Activated CD4-positive, alpha-beta memory T cell treated with anti-CD3 and anti-CD28 coated beads for 36 hours (primary cell): Measurements from ENCODE around the gene DHDH. TPM values are rescaled to one million over a fixed set of nuclear protein-coding genes. Genes with fewer than 3 reads are reported as not detected.

ENCODE experiments used
- CTCF ChIA-PET: fragments of 350-600 bp; sonication (Branson Sonifier 250); formaldehyde crosslinking; loops from one replicate; lab custom pipeline; 2021; ENCODE audit warnings: antibody characterized with exemption, inconsistent platforms; lab: Charles Lee
- POLR2A ChIA-PET: fragments of 350-600 bp; sonication (Branson Sonifier 250); formaldehyde crosslinking; loops from one replicate; lab custom pipeline; 2021; ENCODE audit warnings: antibody characterized with exemption; lab: Charles Lee
- DNase-seq: peaks from one replicate; pipeline ENCODE4 v3.0.0-alpha.2; 2020
- H3K27ac Mint-ChIP-seq: one replicate; pipeline ENCODE4 v1.8.0; 2021; ENCODE audit warnings: mixed read lengths
- H3K27me3 Mint-ChIP-seq: one replicate; pipeline ENCODE4 v1.8.0; 2021; ENCODE audit warnings: mixed read lengths
- H3K36me3 Mint-ChIP-seq: one replicate; pipeline ENCODE4 v1.8.0; 2021; ENCODE audit warnings: mixed read lengths
- H3K4me1 Mint-ChIP-seq: one replicate; pipeline ENCODE4 v1.8.0; 2021; ENCODE audit warnings: low read depth, mixed read lengths
- H3K4me3 Mint-ChIP-seq: one replicate; pipeline ENCODE4 v1.8.0; 2021; ENCODE audit warnings: mild to moderate bottlenecking, mixed read lengths
- H3K9me3 Mint-ChIP-seq: one replicate; pipeline ENCODE4 v1.8.0; 2021; ENCODE audit warnings: mixed read lengths
- intact Hi-C: fragments of 100-400 bp; cut with micrococcal nuclease; formaldehyde crosslinking; loops from one replicate; pipeline ENCODE4 v1.15.1; 2023
- total RNA-seq, 2 experiments: library from RNA; stranded (reverse); gene quantifications; one replicate each; pipeline ENCODE4 v1.2.3, GENCODE V29; 2021

Gene DHDH
- total RNA-seq, 2 experiments from 2014 or later = 2.0 to 2.8 TPM

DNA sequence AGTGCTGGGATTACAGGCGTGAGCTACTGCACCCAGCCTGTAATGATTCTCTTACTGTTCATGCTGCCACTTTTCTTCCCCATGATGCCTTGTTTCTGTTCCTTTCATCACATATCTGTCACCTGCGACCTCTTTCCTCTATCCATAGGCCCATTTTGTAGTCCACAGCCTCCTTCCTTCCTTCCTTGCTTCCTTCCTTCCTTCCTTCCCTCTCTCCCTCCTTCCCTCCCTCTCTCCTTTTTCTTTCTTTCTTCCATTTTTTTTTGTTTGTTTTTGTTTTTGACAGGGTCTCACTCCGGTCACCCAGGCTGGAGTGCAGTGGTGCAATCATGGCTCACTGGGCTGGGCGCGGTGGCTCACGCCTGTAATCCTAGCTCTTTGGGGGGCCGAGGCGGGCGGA is 55.4 kb downstream of the DHDH start:
- peaks cover 32% of the 10 kb centered on the region for H3K4me1 Mint-ChIP-seq
- POLR2A ChIA-PET = no interaction called here
- peaks cover 11% of the 10 kb centered on the region for H3K36me3 Mint-ChIP-seq
- H3K27ac Mint-ChIP-seq = no peak overlapping the region
- intact Hi-C loops = no loop called here
- H3K9me3 Mint-ChIP-seq = no peaks in the 10 kb centered on the region
- CTCF ChIA-PET = interaction anchor here (0.6 kb wide), 1 partner anchor 655 kb away, joined by 3 read pairs; no protein-coding TSS in a partner anchor
- H3K27me3 Mint-ChIP-seq = no peaks in the 10 kb centered on the region
- no peak overlapping the region for H3K4me3 Mint-ChIP-seq
- no peak for DNase-seq

GRCh38 chr19:48989701-48990291 is 56.3 kb downstream of the DHDH start:
- Mint-ChIP-seq H3K27me3 (no peaks in the 10 kb centered on the region), H3K4me1 (peaks cover 39% of the 10 kb centered on the region), H3K36me3 (peaks cover 13% of the 10 kb centered on the region), H3K4me3 (no peak overlapping the region), H3K9me3 (no peaks in the 10 kb centered on the region), H3K27ac (no peak overlapping the region)
- CTCF ChIA-PET = interaction anchor here (0.6 to 1.9 kb wide), 3 partner anchors 10 to 656 kb away, joined by 3 to 10 read pairs (median 3); no protein-coding TSS in a partner anchor
- intact Hi-C loops = loop anchor here (10.0 kb wide), 1 partner anchor 95 kb away; the partner anchor contains the start of gene SNRNP70
- POLR2A ChIA-PET = no interaction called here
- DNase-seq = no peak

DNA sequence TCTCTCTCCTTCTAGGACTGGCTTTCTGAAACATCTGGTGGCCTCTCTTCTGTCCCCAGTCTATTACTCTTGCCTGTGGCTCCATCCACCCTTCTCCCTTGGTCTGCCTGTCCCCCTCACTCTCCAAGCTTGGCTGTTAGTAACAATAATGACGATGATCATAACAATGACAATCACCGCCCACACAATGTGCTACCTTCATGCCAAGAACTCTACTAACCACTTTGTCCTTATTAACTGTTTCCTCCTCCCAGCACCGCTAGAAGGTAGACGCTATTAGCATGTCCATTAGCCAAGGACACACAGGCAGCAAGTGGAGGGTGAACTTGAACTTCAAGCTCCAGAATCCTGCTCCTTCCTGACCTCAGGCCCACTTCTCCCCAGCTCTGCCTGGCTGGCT is 56.9 kb downstream of the DHDH start:
- H3K9me3 Mint-ChIP-seq = no peaks in the 10 kb centered on the region
- DNase-seq = no peak
- no peak overlapping the region for H3K4me3 Mint-ChIP-seq
- ChIA-PET POLR2A (interaction anchor here (0.6 kb wide), 1 partner anchor 211 kb away, joined by 3 read pairs; no protein-coding TSS in a partner anchor), CTCF (interaction anchor here (1.5 to 1.9 kb wide), 2 partner anchors 10 to 195 kb away, joined by 3 to 10 read pairs; no protein-coding TSS in a partner anchor)
- no peaks in the 10 kb centered on the region for H3K27me3 Mint-ChIP-seq
- intact Hi-C loops = loop anchor here (10.0 kb wide), 1 partner anchor 94 kb away; the partner anchor contains the start of gene SNRNP70
- H3K36me3 Mint-ChIP-seq = peaks cover 17% of the 10 kb centered on the region
- H3K27ac Mint-ChIP-seq = no peak overlapping the region
- H3K4me1 Mint-ChIP-seq = peaks cover 44% of the 10 kb centered on the region

- Mint-ChIP-seq H3K9me3 (no peaks in the 10 kb centered on the region), H3K4me1 (peaks cover 44% of the 10 kb centered on the region), H3K27me3 (no peaks in the 10 kb centered on the region), H3K27ac (no peak overlapping the region), H3K4me3 (no peak overlapping the region), H3K36me3 (peaks cover 17% of the 10 kb centered on the region)
- ChIA-PET CTCF (interaction anchor here (1.2 to 2.9 kb wide), 5 partner anchors 9 to 208 kb away, joined by 3 to 41 read pairs (median 10); no protein-coding TSS in a partner anchor), POLR2A (interaction anchor here (0.6 kb wide), 1 partner anchor 212 kb away, joined by 3 read pairs; no protein-coding TSS in a partner anchor)
- intact Hi-C loops = loop anchor here (10.0 kb wide), 1 partner anchor 94 kb away; the partner anchor contains the start of gene SNRNP70
- DNase-seq = no peak
These were observed 57.6 kb downstream of the DHDH start for GRCh38 chr19:48991011-48991609.

DNA sequence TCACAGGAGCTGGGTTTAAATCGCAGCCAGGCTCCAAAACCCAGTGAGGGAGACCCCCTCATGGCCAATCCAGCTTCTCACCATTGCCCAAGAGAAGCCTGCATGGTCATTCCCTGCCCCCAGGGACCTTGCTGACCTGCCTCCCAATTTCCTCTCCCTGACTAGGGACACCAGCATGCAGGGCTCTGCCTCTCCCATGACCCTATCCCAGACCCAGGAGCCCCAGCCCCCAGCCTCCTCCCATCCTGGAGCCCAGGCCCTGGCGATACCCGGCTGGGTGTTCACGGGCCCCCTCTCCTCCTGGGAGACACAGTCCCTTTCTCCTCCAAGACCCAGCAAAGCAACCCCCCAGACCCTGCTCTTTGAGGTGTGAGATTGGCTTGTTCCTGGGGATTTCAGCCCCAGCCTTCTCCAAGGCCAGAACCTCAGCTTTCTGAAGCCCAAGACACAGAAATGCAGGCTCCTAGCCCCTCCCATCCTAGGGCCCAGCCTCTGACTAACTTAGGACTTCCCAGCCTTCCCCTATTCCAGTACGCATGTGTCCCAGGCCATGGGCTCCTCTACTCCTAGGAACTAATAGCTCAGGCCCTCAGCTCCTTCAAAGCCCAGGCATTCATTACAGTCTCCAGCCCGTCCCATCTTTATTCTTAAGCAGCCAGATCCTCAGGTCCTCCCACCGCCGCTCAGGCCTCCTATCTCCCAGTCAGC is 58.5 kb downstream of the DHDH start:
- H3K36me3 Mint-ChIP-seq = peaks cover 17% of the 10 kb centered on the region

DNA sequence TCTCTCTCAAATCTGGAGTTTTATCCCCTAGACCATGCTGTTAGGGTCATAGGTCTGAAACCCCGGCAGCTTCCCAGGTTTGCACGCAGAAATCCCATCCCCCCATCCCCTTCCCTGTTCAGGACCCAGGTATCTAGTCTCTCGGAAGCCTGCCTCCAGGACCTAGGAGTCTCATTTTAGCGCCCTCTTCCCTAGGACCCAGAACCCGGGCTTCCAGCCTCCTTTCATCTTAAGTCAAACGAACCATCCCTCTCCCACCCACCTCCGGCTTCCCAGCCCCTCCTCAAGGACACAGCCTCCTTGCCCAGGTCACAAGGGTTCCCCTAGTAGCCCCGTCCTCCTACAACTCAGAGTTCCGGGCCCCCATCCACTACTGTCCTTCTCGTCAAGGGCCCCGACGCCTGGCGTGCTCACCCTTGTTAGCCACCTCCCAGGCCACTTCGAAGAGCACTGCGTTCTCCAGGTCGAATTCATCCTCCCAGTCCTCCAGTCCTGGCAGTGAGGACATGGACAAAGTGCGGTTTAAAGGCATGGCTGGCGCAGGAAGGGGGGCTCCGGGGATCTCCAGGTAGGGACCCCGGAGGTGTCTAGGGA is 59.2 kb downstream of the DHDH start:
- DNase-seq = no peak
- peak overlapping the region; percentile 93 for H3K27ac Mint-ChIP-seq
- H3K9me3 Mint-ChIP-seq = no peaks in the 10 kb centered on the region

More for the DNA sequence above, 58.5 kb downstream of the DHDH start:
- Mint-ChIP-seq H3K27ac (peak overlapping the region; percentile 93), H3K4me3 (peak overlapping the region; percentile 96), H3K27me3 (no peaks in the 10 kb centered on the region), H3K9me3 (no peaks in the 10 kb centered on the region), H3K4me1 (peaks cover 44% of the 10 kb centered on the region)
- intact Hi-C loops = loop anchor here (10.0 kb wide), 1 partner anchor 93 kb away; the partner anchor contains the start of gene SNRNP70
- POLR2A ChIA-PET = interaction anchor here (0.9 to 1.7 kb wide), 3 partner anchors 118 to 196 kb away, joined by 3 to 6 read pairs (median 5); no protein-coding TSS in a partner anchor
- no peak for DNase-seq
- CTCF ChIA-PET = interaction anchor here (0.9 to 2.9 kb wide), 7 partner anchors 8 to 207 kb away, joined by 3 to 41 read pairs (median 14); partner anchors contain the start of genes FTL and NUCB1

DNA sequence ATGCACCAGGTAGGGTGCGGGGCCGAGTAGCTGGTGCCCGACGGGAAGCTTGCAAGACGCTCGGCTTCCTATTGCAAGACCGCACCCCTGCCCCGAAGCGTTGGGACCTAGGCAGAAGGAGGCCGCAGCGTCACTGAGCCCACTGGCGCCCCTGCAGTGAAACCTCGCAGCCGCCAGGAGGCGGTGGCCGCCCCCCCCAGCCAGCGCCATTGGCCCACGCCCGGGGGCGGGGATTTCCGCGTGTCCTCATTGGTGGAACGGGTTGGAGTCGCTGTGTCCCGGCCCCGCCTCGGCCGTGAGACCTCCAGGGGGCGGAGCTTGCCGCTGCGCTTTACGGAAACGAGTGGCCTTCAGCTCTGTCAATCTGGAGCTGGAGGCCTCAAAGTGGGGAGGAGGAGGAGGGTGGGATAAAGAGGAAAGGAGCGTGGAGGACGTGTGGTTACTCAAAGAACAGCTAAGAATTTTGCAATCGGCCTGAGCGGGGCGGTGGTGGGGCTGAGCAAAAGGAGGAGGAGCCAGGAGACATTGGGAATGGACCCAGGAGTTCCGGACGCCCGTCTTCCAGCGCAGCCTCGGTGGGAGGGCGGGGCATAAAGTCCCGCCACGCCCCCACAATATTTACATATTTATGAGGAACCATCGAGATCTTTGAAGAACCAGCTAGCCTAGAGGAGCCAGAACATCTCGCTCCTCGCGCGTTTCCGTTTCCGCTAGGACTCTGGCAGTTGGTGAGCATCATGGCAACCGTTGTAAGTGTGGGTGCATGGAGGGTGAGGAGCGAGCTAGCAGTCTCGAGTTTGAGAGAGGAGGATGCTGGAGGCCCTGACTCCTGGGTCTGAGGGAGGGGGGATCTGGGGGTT is 59.9 kb downstream of the DHDH start, which contains the start of the genes GYS1 and RUVBL2:
Gene GYS1, minus strand, starts transcription at position 135 of the 860 bp plus-strand sequence. CDS start 197 bp downstream, outside the sequence.
Gene RUVBL2, plus strand, starts transcription at position 713 of the 860 bp plus-strand sequence. Its CDS starts 25 bp downstream, at position 738.
- H3K27me3 Mint-ChIP-seq = no peaks in the 10 kb centered on the region
- H3K4me3 Mint-ChIP-seq = peak within 1 kb of the TSS; percentile 96
- peaks cover 16% of the 10 kb centered on the region for H3K36me3 Mint-ChIP-seq
- POLR2A ChIA-PET = interaction anchor here (0.5 to 2.3 kb wide), 18 partner anchors 9 to 538 kb away, joined by 3 to 7 read pairs (median 3); partner anchors contain the start of genes BAX, FTL and NUCB1
- intact Hi-C loops = loop anchor here (1.0 to 10.0 kb wide), 5 partner anchors 28 to 198 kb away; partner anchors contain the start of genes CGB2, FTL and SNRNP70
- H3K9me3 Mint-ChIP-seq = no peaks in the 10 kb centered on the region
- peak within 1 kb of the TSS; percentile 93 for H3K27ac Mint-ChIP-seq
- CTCF ChIA-PET = interaction anchor here (0.6 to 2.9 kb wide), 49 partner anchors 10 to 684 kb away, joined by 3 to 41 read pairs (median 5); partner anchors contain the start of genes BAX, CA11, FTL and LIN7B
- DNase-seq = peak; percentile 99
- H3K4me1 Mint-ChIP-seq = peaks cover 43% of the 10 kb centered on the region

More for the DNA sequence above, 59.2 kb downstream of the DHDH start:
- peak overlapping the region; percentile 96 for H3K4me3 Mint-ChIP-seq
- intact Hi-C loops = loop anchor here (1.0 to 10.0 kb wide), 5 partner anchors 27 to 197 kb away; partner anchors contain the start of genes CGB2, FTL and SNRNP70
- ChIA-PET CTCF (interaction anchor here (0.8 to 2.9 kb wide), 28 partner anchors 9 to 684 kb away, joined by 3 to 41 read pairs (median 6); partner anchors contain the start of genes BAX, FTL, LIN7B and NUCB1), POLR2A (interaction anchor here (0.5 to 2.3 kb wide), 13 partner anchors 8 to 539 kb away, joined by 3 to 7 read pairs (median 4); partner anchors contain the start of genes FTL and NUCB1)
- H3K4me1 Mint-ChIP-seq = peaks cover 41% of the 10 kb centered on the region
- peaks cover 18% of the 10 kb centered on the region for H3K36me3 Mint-ChIP-seq
- no peaks in the 10 kb centered on the region for H3K27me3 Mint-ChIP-seq

DNA sequence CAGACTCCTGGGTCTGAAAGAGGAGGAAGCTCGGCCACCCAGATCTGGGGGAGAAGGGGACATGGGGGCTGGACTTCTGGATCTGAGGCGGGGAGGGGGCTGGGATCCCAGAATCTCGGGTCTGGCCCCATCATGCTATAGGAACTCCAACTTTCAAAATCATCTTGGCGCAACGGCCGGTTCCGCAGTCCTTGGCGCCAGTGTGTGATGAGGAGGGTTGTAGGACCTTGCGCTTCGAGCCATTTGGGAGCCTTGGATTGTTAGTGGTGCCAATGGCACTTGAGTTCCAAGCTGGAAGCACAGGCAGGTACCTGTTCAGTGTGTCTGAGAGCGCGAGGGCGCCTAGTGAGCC is 60.5 kb downstream of the DHDH start:
- no peak for DNase-seq
- H3K4me3 Mint-ChIP-seq = peak overlapping the region; percentile 96
- ChIA-PET POLR2A (interaction anchor here (0.6 to 2.3 kb wide), 10 partner anchors 15 to 255 kb away, joined by 3 to 7 read pairs (median 3); partner anchors contain the start of genes BAX and FTL), CTCF (interaction anchor here (0.6 to 2.9 kb wide), 27 partner anchors 10 to 683 kb away, joined by 3 to 41 read pairs (median 5); partner anchors contain the start of genes BAX, FTL, LIN7B and NUCB1)
- no peaks in the 10 kb centered on the region for H3K27me3 Mint-ChIP-seq
- intact Hi-C loops = loop anchor here (10.0 kb wide), 1 partner anchor 91 kb away; the partner anchor contains the start of gene SNRNP70
- peaks cover 18% of the 10 kb centered on the region for H3K36me3 Mint-ChIP-seq
- peak overlapping the region; percentile 93 for H3K27ac Mint-ChIP-seq
- H3K9me3 Mint-ChIP-seq = no peaks in the 10 kb centered on the region
- peaks cover 43% of the 10 kb centered on the region for H3K4me1 Mint-ChIP-seq
